H9 (cell line): ENCODE data around the gene UVRAG. TPM values are rescaled to one million over a fixed set of nuclear protein-coding genes. Genes with fewer than 3 reads are reported as not detected.

Experiments
- DNase-seq: peaks from one replicate; pipeline ENCODE4 v3.0.0-alpha.2; 2017
- H2AFZ ChIP-seq: one replicate; pipeline ENCODE4 v1.6.1; 2013; ENCODE audit warnings: mild to moderate bottlenecking, low read length, control low read depth, moderate library complexity
- H2AK5ac ChIP-seq: 2 replicates; pipeline ENCODE4 v1.6.1; 2013; ENCODE audit warnings: low read length, control low read depth, mixed read lengths; ENCODE audit not compliant: insufficient read length
- H2BK120ac ChIP-seq: one replicate; pipeline ENCODE4 v1.6.1; 2013; ENCODE audit warnings: low read depth, mild to moderate bottlenecking, low read length, control low read depth, inconsistent platforms; ENCODE audit not compliant: poor library complexity, severe bottlenecking
- H2BK12ac ChIP-seq: 2 replicates; pipeline ENCODE4 v1.6.1; 2013; ENCODE audit warnings: low read length, control low read depth, mixed read lengths, low read depth; ENCODE audit not compliant: insufficient read length
- H2BK15ac ChIP-seq: 2 replicates; pipeline ENCODE4 v1.6.1; 2013; ENCODE audit warnings: low read depth, low read length, control low read depth
- H2BK20ac ChIP-seq: one replicate; pipeline ENCODE4 v1.6.1; 2013; ENCODE audit warnings: low read depth, mild to moderate bottlenecking, low read length, control low read depth, inconsistent platforms; ENCODE audit not compliant: poor library complexity, severe bottlenecking
- H2BK5ac ChIP-seq: 2 replicates; pipeline ENCODE4 v1.6.1; 2013; ENCODE audit warnings: low read length, control low read depth, mixed read lengths; ENCODE audit not compliant: insufficient read length
- H3K14ac ChIP-seq: 2 replicates; pipeline ENCODE4 v1.6.1; 2013; ENCODE audit warnings: low read length, control low read depth; ENCODE audit not compliant: insufficient read depth
- H3K18ac ChIP-seq: 2 replicates; pipeline ENCODE4 v1.6.1; 2013; ENCODE audit warnings: low read depth, mild to moderate bottlenecking, mixed read lengths, low read length, control low read depth; ENCODE audit not compliant: insufficient read length
- H3K23ac ChIP-seq: 2 replicates; pipeline ENCODE4 v1.6.1; 2013; ENCODE audit warnings: low read length, control low read depth, mixed read lengths, low read depth; ENCODE audit not compliant: insufficient read length
- H3K23me2 ChIP-seq: 2 replicates; pipeline ENCODE4 v1.6.1; 2013; ENCODE audit warnings: low read depth, mild to moderate bottlenecking, mixed read lengths, low read length, control low read depth; ENCODE audit not compliant: insufficient read length, poor library complexity, severe bottlenecking
- H3K27ac ChIP-seq: 2 replicates; pipeline ENCODE4 v1.5.1; 2013; ENCODE audit warnings: low read length, control low read depth, mixed read lengths, low read depth; ENCODE audit not compliant: insufficient read length
- H3K27me3 ChIP-seq: 2 replicates; pipeline ENCODE4 v1.6.1; 2013; ENCODE audit warnings: low read length, control low read depth, inconsistent platforms; ENCODE audit not compliant: insufficient read depth
- H3K4ac ChIP-seq: 2 replicates; pipeline ENCODE4 v1.6.1; 2013; ENCODE audit warnings: low read depth, mild to moderate bottlenecking, control low read depth, inconsistent platforms, low read length, moderate library complexity
- H3K4me1 ChIP-seq: 2 replicates; pipeline ENCODE4 v1.6.1; 2013; ENCODE audit warnings: low read length, control low read depth, inconsistent platforms; ENCODE audit not compliant: insufficient read depth
- H3K4me2 ChIP-seq: 2 replicates; pipeline ENCODE4 v1.6.1; 2013; ENCODE audit warnings: low read length, control low read depth, mixed read lengths; ENCODE audit not compliant: insufficient read length, insufficient read depth
- H3K56ac ChIP-seq: 2 replicates; pipeline ENCODE4 v1.6.1; 2013; ENCODE audit warnings: low read depth, mild to moderate bottlenecking, mixed read lengths, low read length, control low read depth; ENCODE audit not compliant: insufficient read length
- H3K79me1 ChIP-seq: 2 replicates; pipeline ENCODE4 v1.6.1; 2013; ENCODE audit warnings: low read depth, mild to moderate bottlenecking, moderate library complexity, low read length, control low read depth, inconsistent platforms; ENCODE audit not compliant: insufficient read depth, poor library complexity, severe bottlenecking
- H3K79me2 ChIP-seq: 2 replicates; pipeline ENCODE4 v1.6.1; 2013; ENCODE audit warnings: low read length, control low read depth, inconsistent platforms; ENCODE audit not compliant: insufficient read depth
- H3K9ac ChIP-seq: 2 replicates; pipeline ENCODE4 v1.6.1; 2013; ENCODE audit warnings: low read length, control low read depth, mixed read lengths; ENCODE audit not compliant: insufficient read length; ENCODE audit errors: extremely low read depth
- H3K9me3 ChIP-seq: one replicate; pipeline ENCODE4 v1.6.1; 2013; ENCODE audit warnings: low read depth, low read length, inconsistent platforms; ENCODE audit not compliant: control insufficient read depth
- H3T11ph ChIP-seq: one replicate; pipeline ENCODE4 v1.6.1; 2013; ENCODE audit warnings: mild to moderate bottlenecking, low read length, control low read depth, inconsistent platforms
- H4K20me1 ChIP-seq: one replicate; pipeline ENCODE4 v1.6.1; 2013; ENCODE audit not compliant: control insufficient read depth, insufficient read length, insufficient read depth
- H4K5ac ChIP-seq: 2 replicates; pipeline ENCODE4 v1.6.1; 2013; ENCODE audit warnings: low read depth, mild to moderate bottlenecking, mixed read lengths, low read length, control low read depth; ENCODE audit not compliant: insufficient read length
- H4K8ac ChIP-seq: replicated peaks from 2 replicates; pipeline ENCODE4 v1.6.1; 2013; ENCODE audit warnings: low read length, control low read depth, mixed read lengths, low read depth; ENCODE audit not compliant: insufficient read length
- H4K91ac ChIP-seq: 2 replicates; pipeline ENCODE4 v1.6.1; 2013; ENCODE audit warnings: low read depth, mild to moderate bottlenecking, moderate library complexity, mixed read lengths, low read length, control low read depth; ENCODE audit not compliant: insufficient read length
- H3K27ac Mint-ChIP-seq, 3 experiments: 2 replicates in 2 of 3; 3 replicates in 1 of 3; pipeline ENCODE4 v1.8.0; 2020 to 2021; ENCODE audit warnings: mixed read lengths in 3 of 3, mild to moderate bottlenecking in 1 of 3, moderate library complexity in 1 of 3
- H3K27me3 Mint-ChIP-seq: 2 replicates; pipeline ENCODE4 v1.8.0; 2021; ENCODE audit warnings: low read depth, mild to moderate bottlenecking, moderate library complexity, mixed read lengths
- H3K36me3 Mint-ChIP-seq, 3 experiments: 2 replicates in 2 of 3; 3 replicates in 1 of 3; pipeline ENCODE4 v1.8.0; 2020 to 2021; ENCODE audit warnings: low read depth in 3 of 3, mixed read lengths in 3 of 3; ENCODE audit not compliant: insufficient read depth in 1 of 3
- H3K4me1 Mint-ChIP-seq, 2 experiments: 2 replicates each; pipeline ENCODE4 v1.8.0; 2020; ENCODE audit warnings: mixed read lengths in 2 of 2
- H3K4me3 Mint-ChIP-seq, 2 experiments: 2 replicates in 1 of 2; 3 replicates in 1 of 2; pipeline ENCODE4 v1.8.0; 2020 to 2021; ENCODE audit warnings: mild to moderate bottlenecking in 2 of 2, mixed read lengths in 2 of 2, moderate library complexity in 1 of 2
- H3K9me3 Mint-ChIP-seq, 2 experiments: 2 replicates in 1 of 2; 3 replicates in 1 of 2; pipeline ENCODE4 v1.8.0; 2020; ENCODE audit warnings: mild to moderate bottlenecking in 2 of 2, mixed read lengths in 2 of 2, moderate library complexity in 1 of 2
- CTCF ChIP-seq: fragments of 200-600 bp; sonication (generic); conservative IDR thresholded peaks from 3 replicates; pipeline ENCODE4 v1.8.0; 2021; ENCODE audit warnings: antibody characterized with exemption, mild to moderate bottlenecking
- WGBS: extraction: QIAGEN DNeasy Blood & Tissue Kit; methylation state at CpG from one replicate; pipeline ENCODE4 v1.1.7; 2013; ENCODE audit warnings: missing lambda C conversion rate, low lambda C conversion rate, mixed read lengths; ENCODE audit not compliant: insufficient read length; ENCODE audit errors: extremely low coverage; 5-methylcytosine and 5-hydroxymethylcytosine counted together
- total RNA-seq: library from RNA; stranded (reverse); gene quantifications from 2 replicates; pipeline ENCODE4 v1.2.1, GENCODE V29; 2021

UVRAG gene
- total RNA-seq, 1 experiment from 2014 or later: 18.5 TPM

- H2AFZ ChIP-seq: no peak overlapping the region
- no peak overlapping the region for H3K4ac ChIP-seq
Observed at GRCh38 chr11:75800728-75801361, 14.2 kb upstream of the UVRAG start.

More at GRCh38 chr11:75800728-75801361, 14.2 kb upstream of the UVRAG start:
- no peak for DNase-seq
- no peak overlapping the region for H3K14ac ChIP-seq
- no peaks in the 10 kb centered on the region for H3K27me3 Mint-ChIP-seq
- no peaks in the 10 kb centered on the region for H3K79me1 ChIP-seq
- no peaks in the 10 kb centered on the region; the same call in 1 of the 2 replicates for H3K27me3 ChIP-seq
- no peak overlapping the region for H3K4me3 Mint-ChIP-seq
- no peak overlapping the region for H4K8ac ChIP-seq
- H3K9me3 Mint-ChIP-seq: no peaks in the 10 kb centered on the region; a peak in 1 of 5 replicates
- H2BK120ac ChIP-seq: no peak overlapping the region
- no peak overlapping the region for H3K27ac Mint-ChIP-seq
- TF ChIP-seq CTCF: no peak
- no peak overlapping the region for H4K5ac ChIP-seq
- H2BK12ac ChIP-seq: no peak overlapping the region
- no peak overlapping the region for H3K9ac ChIP-seq
- H2BK15ac ChIP-seq: no peak overlapping the region
- H3K79me2 ChIP-seq: no peaks in the 10 kb centered on the region
- no peak overlapping the region for H3K27ac ChIP-seq
- no peaks in the 10 kb centered on the region for H3K23me2 ChIP-seq
- H4K91ac ChIP-seq: no peak overlapping the region
- no peak overlapping the region for H3K4me2 ChIP-seq
- no peaks in the 10 kb centered on the region for H3K9me3 ChIP-seq
- no peak overlapping the region for H2BK20ac ChIP-seq
- H4K20me1 ChIP-seq: no peaks in the 10 kb centered on the region
- no peak overlapping the region for H3K56ac ChIP-seq
- H3K4me1 Mint-ChIP-seq: peaks cover 4 to 5% of the 10 kb centered on the region in 2 experiments; a peak in 1 of 4 replicates
- no peak overlapping the region for H3T11ph ChIP-seq
- H2AK5ac ChIP-seq: no peak overlapping the region
- no peak overlapping the region for H3K18ac ChIP-seq
- no peak overlapping the region for H2BK5ac ChIP-seq
- H3K23ac ChIP-seq: no peak overlapping the region
- WGBS: no CpG with 5 or more reads among the region's 6 CpGs
- no peaks in the 10 kb centered on the region for H3K4me1 ChIP-seq
- no peaks in the 10 kb centered on the region for H3K36me3 Mint-ChIP-seq
